ENCODE data around the gene HAPLN3.

Gene HAPLN3

GRCh38 chr15:88909956-88910831 lies 14.8 kb upstream of the HAPLN3 start:
- no peak for DNase-seq (ENCODE audit: low read depth)

- DNase-seq (ENCODE audit: low read depth) = no peak
These were observed 13.6 kb upstream of the HAPLN3 start for GRCh38 chr15:88908697-88909621.

GRCh38 chr15:88908123-88908522 lies 12.8 kb upstream of the HAPLN3 start:
- DNase-seq (ENCODE audit: low read depth) = no peak

GRCh38 chr15:88907111-88907510 lies 11.8 kb upstream of the HAPLN3 start:
- DNase-seq (ENCODE audit: low read depth) = no peak

- no peak for DNase-seq (ENCODE audit: low read depth)
These were observed 11.2 kb upstream of the HAPLN3 start for GRCh38 chr15:88906551-88906950.

- no peak for DNase-seq (ENCODE audit: low read depth)
These were observed 10.8 kb upstream of the HAPLN3 start for GRCh38 chr15:88906130-88906529.

GRCh38 chr15:88905576-88905975 lies 10.2 kb upstream of the HAPLN3 start:
- DNase-seq (ENCODE audit: low read depth) = no peak

GRCh38 chr15:88904624-88905327 lies 9.4 kb upstream of the HAPLN3 start:
- DNase-seq (ENCODE audit: low read depth) = peak; percentile 88

- no peak for DNase-seq (ENCODE audit: low read depth)
These were observed 8.9 kb upstream of the HAPLN3 start for GRCh38 chr15:88904257-88904623.

- no peak for DNase-seq (ENCODE audit: low read depth)
These were observed 7.5 kb upstream of the HAPLN3 start for GRCh38 chr15:88902846-88903245.

GRCh38 chr15:88902221-88902835 lies 7.0 kb upstream of the HAPLN3 start:
- no peak for DNase-seq (ENCODE audit: low read depth)

GRCh38 chr15:88901508-88902220 lies 6.3 kb upstream of the HAPLN3 start:
- no peak for DNase-seq (ENCODE audit: low read depth)

GRCh38 chr15:88900982-88901418 lies 5.7 kb upstream of the HAPLN3 start:
- no peak for DNase-seq (ENCODE audit: low read depth)

- no peak for DNase-seq (ENCODE audit: low read depth)
These were observed 5.1 kb upstream of the HAPLN3 start for GRCh38 chr15:88900309-88900981.

- DNase-seq (ENCODE audit: low read depth) = no peak
These were observed 3.9 kb upstream of the HAPLN3 start for GRCh38 chr15:88899251-88899650.

- DNase-seq (ENCODE audit: low read depth) = no peak
These were observed 3.4 kb upstream of the HAPLN3 start for GRCh38 chr15:88898736-88899135.

GRCh38 chr15:88897456-88898194 lies 2.3 kb upstream of the HAPLN3 start:
- DNase-seq (ENCODE audit: low read depth) = peak; percentile 74

- DNase-seq (ENCODE audit: low read depth) = no peak
These were observed 1.8 kb upstream of the HAPLN3 start for GRCh38 chr15:88897142-88897455.

- no peak for DNase-seq (ENCODE audit: low read depth)
These were observed 1.1 kb upstream of the HAPLN3 start for GRCh38 chr15:88896333-88897033.
